ENCODE measurements around the gene CD180.

Gene CD180

DNA sequence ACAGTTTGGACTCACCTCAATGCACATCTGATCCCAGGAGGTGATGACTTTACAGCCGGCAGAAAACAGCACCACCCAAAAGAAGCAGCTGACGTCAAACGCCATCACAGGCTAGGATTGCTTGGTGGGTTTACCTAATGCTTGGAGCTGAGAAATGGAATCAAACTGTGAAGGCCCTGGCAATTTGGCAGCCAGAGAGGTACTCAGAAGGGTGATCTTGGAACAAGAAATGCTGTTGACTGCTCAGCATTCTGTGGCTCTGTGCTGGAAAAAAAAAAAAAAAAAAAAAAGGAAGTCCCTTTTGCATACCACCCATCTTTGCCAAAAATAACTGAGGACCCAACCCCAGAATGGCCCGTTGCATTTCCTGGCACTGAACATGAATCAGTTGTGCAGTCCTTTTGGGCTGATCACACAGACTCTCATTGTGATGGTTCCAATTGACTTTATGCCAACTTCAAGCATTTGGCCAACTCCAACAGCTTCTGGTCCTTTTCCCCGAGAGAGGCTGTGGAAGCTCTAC is at the start of gene CD180:
Gene CD180 (minus strand): TSS at position 263 of the 523 bp plus-strand sequence. CDS start 158 bp downstream, at position 105.
- H3K9me3 ChIP-seq (ENCODE audit: control insufficient read depth, low read length): no peaks in the 10 kb centered on the region
- no peak within 1 kb of the TSS for H3K4me2 ChIP-seq (ENCODE audit: low read length)
- H3K4me3 ChIP-seq (ENCODE audit: low read depth, low read length): no peak within 1 kb of the TSS
- no peak within 1 kb of the TSS for H3K27ac ChIP-seq
- H3K4me1 ChIP-seq: peaks cover 5% of the 10 kb centered on the region
- no peak within 1 kb of the TSS for H3K9ac ChIP-seq
- H3K27me3 ChIP-seq (ENCODE audit: control insufficient read depth, insufficient read depth, low read length): no peaks in the 10 kb centered on the region
- no peaks in the 10 kb centered on the region for H3K79me2 ChIP-seq
- TF ChIP-seq, protein P1, sequence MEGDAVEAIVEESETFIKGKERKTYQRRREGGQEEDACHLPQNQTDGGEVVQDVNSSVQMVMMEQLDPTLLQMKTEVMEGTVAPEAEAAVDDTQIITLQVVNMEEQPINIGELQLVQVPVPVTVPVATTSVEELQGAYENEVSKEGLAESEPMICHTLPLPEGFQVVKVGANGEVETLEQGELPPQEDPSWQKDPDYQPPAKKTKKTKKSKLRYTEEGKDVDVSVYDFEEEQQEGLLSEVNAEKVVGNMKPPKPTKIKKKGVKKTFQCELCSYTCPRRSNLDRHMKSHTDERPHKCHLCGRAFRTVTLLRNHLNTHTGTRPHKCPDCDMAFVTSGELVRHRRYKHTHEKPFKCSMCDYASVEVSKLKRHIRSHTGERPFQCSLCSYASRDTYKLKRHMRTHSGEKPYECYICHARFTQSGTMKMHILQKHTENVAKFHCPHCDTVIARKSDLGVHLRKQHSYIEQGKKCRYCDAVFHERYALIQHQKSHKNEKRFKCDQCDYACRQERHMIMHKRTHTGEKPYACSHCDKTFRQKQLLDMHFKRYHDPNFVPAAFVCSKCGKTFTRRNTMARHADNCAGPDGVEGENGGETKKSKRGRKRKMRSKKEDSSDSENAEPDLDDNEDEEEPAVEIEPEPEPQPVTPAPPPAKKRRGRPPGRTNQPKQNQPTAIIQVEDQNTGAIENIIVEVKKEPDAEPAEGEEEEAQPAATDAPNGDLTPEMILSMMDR (IDR thresholded peaks at IDR 0.05): no peak
- no peak within 1 kb of the TSS for H2AFZ ChIP-seq
- H3K36me3 ChIP-seq (ENCODE audit: control insufficient read depth, insufficient read depth, low read length): no peaks in the 10 kb centered on the region

DNA sequence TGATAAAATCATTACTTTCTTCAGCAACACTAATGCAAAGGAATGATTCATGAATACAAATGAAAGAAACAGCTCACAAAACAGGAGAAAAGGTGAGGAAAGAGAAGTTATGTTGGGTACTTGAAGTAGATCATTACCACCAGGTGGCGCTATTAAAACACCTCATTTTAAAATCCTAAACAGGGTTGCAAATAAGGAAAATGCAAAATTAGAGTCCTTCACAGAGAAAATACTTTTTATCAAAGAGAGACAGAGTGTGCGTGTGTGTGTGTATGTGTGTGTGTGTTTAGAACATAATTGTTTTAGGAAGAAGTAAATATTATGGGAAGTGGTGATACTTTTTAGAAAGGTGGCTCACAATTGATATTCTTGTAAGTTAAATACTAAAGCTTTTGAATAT is 49.5 kb upstream of the CD180 start:
- Histone ChIP-seq H3K27me3 (ENCODE audit: control insufficient read depth, insufficient read depth, low read length) (no peaks in the 10 kb centered on the region), H3K36me3 (ENCODE audit: control insufficient read depth, insufficient read depth, low read length) (no peaks in the 10 kb centered on the region), H3K9me3 (ENCODE audit: control insufficient read depth, low read length) (no peaks in the 10 kb centered on the region), H3K79me2 (no peaks in the 10 kb centered on the region), H3K27ac (peak overlapping the region; percentile 80), H2AFZ (peak overlapping the region; percentile 59), H3K4me2 (ENCODE audit: low read length) (no peak overlapping the region), H3K9ac (no peak overlapping the region), H3K4me3 (ENCODE audit: low read depth, low read length) (no peak overlapping the region), H3K4me1 (peaks cover 50% of the 10 kb centered on the region)
- TF ChIP-seq, protein P1 (IDR thresholded peaks at IDR 0.05): peak; percentile 89

DNA sequence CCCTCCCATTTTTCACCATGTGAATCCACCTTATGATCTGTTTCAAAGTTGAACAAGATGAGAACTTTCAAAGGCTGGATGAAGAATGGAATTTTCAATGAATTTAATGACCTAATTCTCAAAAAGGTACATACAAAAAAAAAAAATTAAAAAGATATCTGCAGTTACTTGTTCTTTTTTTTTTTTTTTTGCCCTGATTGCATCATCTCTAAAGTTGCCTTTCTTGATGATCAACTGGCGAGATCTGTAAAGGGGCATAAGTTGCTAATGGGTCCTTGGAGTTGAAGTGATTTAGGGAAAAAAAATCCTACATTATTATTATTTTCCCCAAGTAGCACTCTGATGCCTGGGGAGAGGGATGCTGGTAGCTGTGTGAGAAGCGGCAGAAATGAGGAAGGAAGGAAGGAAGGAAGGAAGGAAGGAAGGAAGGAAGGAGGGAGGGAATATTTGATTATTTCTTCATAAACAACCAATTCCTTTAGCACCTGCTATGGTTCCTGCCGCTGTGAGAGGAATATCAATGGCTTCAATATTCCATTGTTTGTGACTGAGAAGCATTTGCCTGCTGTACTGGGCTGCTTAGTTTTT is 48.8 kb upstream of the CD180 start:
- no peaks in the 10 kb centered on the region for H3K9me3 ChIP-seq (ENCODE audit: control insufficient read depth, low read length)
- H3K9ac ChIP-seq: no peak overlapping the region
- H3K27ac ChIP-seq: peak overlapping the region; percentile 80

DNA sequence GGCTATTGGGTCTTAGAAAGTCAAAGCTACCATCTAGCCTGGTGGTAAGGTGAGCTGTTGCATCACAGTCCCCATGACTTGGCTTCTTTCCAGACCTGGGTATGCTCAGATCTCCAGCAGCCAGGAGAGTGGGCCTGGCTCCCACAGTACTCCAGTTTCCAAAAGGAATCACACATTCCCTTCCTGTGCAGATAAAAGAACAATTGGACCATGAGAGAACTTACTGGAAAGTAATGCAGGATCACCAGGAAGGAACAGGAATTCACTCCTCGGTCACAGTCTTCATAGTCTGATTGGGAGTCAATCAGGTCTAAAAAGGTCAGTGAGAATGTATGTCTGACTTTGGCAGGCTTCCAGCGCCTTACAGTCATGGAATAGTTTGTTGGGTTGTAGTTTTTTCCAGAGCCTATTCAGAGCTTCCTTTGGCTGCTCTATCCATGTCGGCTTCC is 47.8 kb upstream of the CD180 start:
- Histone ChIP-seq H3K9me3 (ENCODE audit: control insufficient read depth, low read length) (no peaks in the 10 kb centered on the region), H2AFZ (no peak overlapping the region), H3K79me2 (no peaks in the 10 kb centered on the region), H3K9ac (no peak overlapping the region), H3K4me2 (ENCODE audit: low read length) (no peak overlapping the region), H3K27me3 (ENCODE audit: control insufficient read depth, insufficient read depth, low read length) (no peaks in the 10 kb centered on the region), H3K4me3 (ENCODE audit: low read depth, low read length) (no peak overlapping the region), H3K36me3 (ENCODE audit: control insufficient read depth, insufficient read depth, low read length) (no peaks in the 10 kb centered on the region), H3K4me1 (peaks cover 50% of the 10 kb centered on the region), H3K27ac (peak overlapping the region; percentile 25)
- TF ChIP-seq, protein P1 (IDR thresholded peaks at IDR 0.05): no peak

More for the DNA sequence above, 48.8 kb upstream of the CD180 start:
- Histone ChIP-seq H3K36me3 (ENCODE audit: control insufficient read depth, insufficient read depth, low read length) (no peaks in the 10 kb centered on the region), H3K27me3 (ENCODE audit: control insufficient read depth, insufficient read depth, low read length) (no peaks in the 10 kb centered on the region), H3K4me1 (peaks cover 50% of the 10 kb centered on the region), H3K4me2 (ENCODE audit: low read length) (no peak overlapping the region), H3K79me2 (no peaks in the 10 kb centered on the region), H3K4me3 (ENCODE audit: low read depth, low read length) (no peak overlapping the region), H2AFZ (peak overlapping the region; percentile 59)
- TF ChIP-seq, protein P1 (IDR thresholded peaks at IDR 0.05): no peak

DNA sequence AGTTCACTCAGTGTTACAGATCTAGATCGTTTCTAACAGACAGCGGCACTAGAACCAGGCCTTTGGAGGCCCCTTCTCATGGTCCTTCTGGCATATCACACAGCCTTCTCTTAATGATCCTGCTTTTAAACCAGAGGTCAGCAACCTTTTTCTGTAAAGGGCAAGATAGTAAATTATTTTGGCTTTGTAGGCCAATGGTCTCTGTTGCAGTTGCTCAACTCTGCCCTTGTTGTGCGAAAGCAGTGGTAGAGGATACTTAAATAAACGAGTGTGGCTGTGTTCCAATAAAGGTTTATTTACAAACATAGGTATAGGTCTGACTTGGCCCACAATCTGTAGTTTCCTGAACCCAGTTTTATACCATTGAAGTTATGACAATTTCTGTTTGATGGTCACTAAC is 47.3 kb upstream of the CD180 start:
- H3K4me2 ChIP-seq (ENCODE audit: low read length): no peak overlapping the region
- no peak overlapping the region for H3K9ac ChIP-seq
- peaks cover 47% of the 10 kb centered on the region for H3K4me1 ChIP-seq
- TF ChIP-seq, protein P1 (IDR thresholded peaks at IDR 0.05): no peak
- H3K36me3 ChIP-seq (ENCODE audit: control insufficient read depth, insufficient read depth, low read length): no peaks in the 10 kb centered on the region
- no peaks in the 10 kb centered on the region for H3K9me3 ChIP-seq (ENCODE audit: control insufficient read depth, low read length)
- H3K27me3 ChIP-seq (ENCODE audit: control insufficient read depth, insufficient read depth, low read length): no peaks in the 10 kb centered on the region
- H3K4me3 ChIP-seq (ENCODE audit: low read depth, low read length): no peak overlapping the region
- no peak overlapping the region for H2AFZ ChIP-seq
- peak overlapping the region; percentile 25 for H3K27ac ChIP-seq
- peaks cover 3% of the 10 kb centered on the region for H3K79me2 ChIP-seq

Measured in parathyroid adenoma (tissue), 2 donors.